IPS DF 6.9 (cell line): ENCODE data around the gene VAMP4.

ENCODE experiments used
- DNase-seq: peaks from one replicate; pipeline ENCODE4 v3.0.0-alpha.2; 2013; ENCODE audit warnings: low read depth, low spot score
- H3K27ac ChIP-seq: one replicate; pipeline ENCODE4 v1.5.1; 2013; ENCODE audit warnings: low read length, control low read depth
- H3K27me3 ChIP-seq: 2 replicates; pipeline ENCODE4 v1.6.1; 2013; ENCODE audit warnings: mild to moderate bottlenecking, low read length; ENCODE audit not compliant: control insufficient read depth, insufficient read depth
- H3K36me3 ChIP-seq: 2 replicates; pipeline ENCODE4 v1.6.1; 2013; ENCODE audit warnings: low read length; ENCODE audit not compliant: control insufficient read depth, insufficient read depth
- H3K4me1 ChIP-seq: 2 replicates; pipeline ENCODE4 v1.6.1; 2013; ENCODE audit warnings: low read length; ENCODE audit not compliant: control insufficient read depth, insufficient read depth
- H3K4me3 ChIP-seq: 2 replicates; pipeline ENCODE4 v1.5.1; 2013; ENCODE audit warnings: mild to moderate bottlenecking, low read length
- H3K9me3 ChIP-seq: 2 replicates; pipeline ENCODE4 v1.6.1; 2013; ENCODE audit warnings: low read length, inconsistent platforms; ENCODE audit not compliant: control insufficient read depth, insufficient read depth
- WGBS: extraction: QIAGEN DNeasy Blood & Tissue Kit; methylation state at CpG from one replicate; pipeline ENCODE4 v1.1.7; 2013; ENCODE audit warnings: mixed read lengths, missing lambda C conversion rate; ENCODE audit not compliant: insufficient read length, insufficient coverage; 5-methylcytosine and 5-hydroxymethylcytosine counted together

VAMP4 gene

GRCh38 chr1:171653796-171654195 lies 88.1 kb downstream of the VAMP4 start:
- Histone ChIP-seq H3K4me3 (no peak overlapping the region), H3K27ac (no peak overlapping the region), H3K4me1 (no peaks in the 10 kb centered on the region), H3K9me3 (no peaks in the 10 kb centered on the region), H3K36me3 (no peaks in the 10 kb centered on the region), H3K27me3 (no peaks in the 10 kb centered on the region)
- WGBS: no CpG with 5 or more reads among the region's 1 CpG
- DNase-seq: no peak

GRCh38 chr1:171652234-171652822 lies 89.5 kb downstream of the VAMP4 start, which contains the start of gene MYOC:
MYOC (minus strand) TSS chr1:171652688; CDS start chr1:171652611, 77 bp downstream.
- no peaks in the 10 kb centered on the region for H3K4me1 ChIP-seq
- no peak within 1 kb of the TSS for H3K27ac ChIP-seq
- WGBS: no CpG with 5 or more reads among the region's 8 CpGs
- no peaks in the 10 kb centered on the region for H3K27me3 ChIP-seq
- H3K4me3 ChIP-seq: no peak within 1 kb of the TSS
- DNase-seq: no peak
- no peaks in the 10 kb centered on the region for H3K9me3 ChIP-seq
- H3K36me3 ChIP-seq: no peaks in the 10 kb centered on the region
